ENCODE measurements around the gene HDAC5. TPM values are rescaled to one million over a fixed set of nuclear protein-coding genes. Genes with fewer than 3 reads are reported as not detected.

Gene HDAC5
- 43.3 TPM for polyA plus RNA-seq (2013, experiment 1 of 2)
- polyA plus RNA-seq (2013, experiment 2 of 2): 44.0 TPM

DNA sequence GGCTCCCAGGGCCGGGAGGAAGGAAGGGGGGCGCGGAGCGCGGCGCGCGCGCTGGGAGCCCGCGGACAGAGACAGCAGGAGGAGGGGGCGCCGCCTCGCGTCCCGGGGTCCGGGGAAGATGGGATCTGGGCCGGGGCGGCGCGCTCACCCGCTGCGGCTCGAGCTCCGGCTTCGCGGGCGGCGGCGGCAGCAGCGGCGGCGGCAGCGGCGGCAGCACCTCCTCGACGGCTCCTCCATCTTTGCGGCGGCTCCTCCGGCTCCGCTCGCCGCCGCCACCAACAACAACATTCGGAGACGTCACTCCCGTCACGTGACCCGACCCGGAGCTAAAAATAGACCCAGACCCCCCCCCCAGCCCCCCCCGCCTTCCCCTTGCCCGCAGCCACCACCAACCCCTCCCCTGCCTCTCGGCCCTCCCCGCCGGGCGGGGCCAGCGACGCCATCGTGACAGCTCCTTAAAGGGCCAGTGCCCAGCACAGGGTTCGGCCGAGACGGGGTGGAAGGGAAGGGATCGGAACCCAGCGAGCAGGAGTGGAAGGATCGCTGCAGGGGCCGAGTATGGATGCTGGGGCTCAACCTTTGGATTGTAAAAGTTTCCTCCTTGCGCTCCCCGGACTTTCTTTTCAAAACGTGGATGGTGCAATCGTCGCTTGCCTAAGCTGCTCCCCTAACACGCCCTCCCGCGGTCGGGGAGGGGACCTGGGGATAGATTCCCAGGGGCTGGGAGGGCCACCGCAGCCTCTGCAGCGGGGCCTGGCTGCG, at the start of gene HDAC5:
TSS of gene HDAC5 (minus strand) at position 286 of the 762 bp plus-strand sequence. CDS start 6,126 bp downstream, outside the sequence.
- peak within 1 kb of the TSS; percentile 61 for H2BK120ac ChIP-seq (ENCODE audit: low read depth, low read length)
- no CpG with 5 or more reads among the region's 78 CpGs for WGBS, 2 donors (ENCODE audit: extremely low coverage in 2 of 2, insufficient read length in 2 of 2, insufficient replicate concordance in 1 of 2)
- peak within 1 kb of the TSS; percentile 95 for H3K9ac ChIP-seq (ENCODE audit: low read depth, low read length, poor library complexity)
- no peak within 1 kb of the TSS for H4K8ac ChIP-seq (ENCODE audit: low read depth, low read length)
- peak; percentile 91 for DNase-seq (ENCODE audit: low spot score)
- no peak within 1 kb of the TSS for H3K4ac ChIP-seq (ENCODE audit: low read length)
- peak within 1 kb of the TSS; percentile 82 for H3K14ac ChIP-seq (ENCODE audit: low read length)
- H2AFZ ChIP-seq (ENCODE audit: low read length): peak within 1 kb of the TSS; percentile 100
- H2BK12ac ChIP-seq (ENCODE audit: low read length): peak within 1 kb of the TSS; percentile 84
- H2BK5ac ChIP-seq (ENCODE audit: low read length): peak within 1 kb of the TSS; percentile 93
- peak within 1 kb of the TSS; percentile 94 for H3K4me2 ChIP-seq (ENCODE audit: insufficient read depth, low read length, poor library complexity, severe bottlenecking)
- H3K27me3 ChIP-seq (ENCODE audit: control insufficient read depth in 3 of 3, insufficient read depth in 3 of 3, low read depth in 1 of 3, low read length in 3 of 3): no peaks in the 10 kb centered on the region
- no peaks in the 10 kb centered on the region for H3K36me3 ChIP-seq (replicated peaks in 1 of 2; ENCODE audit: control insufficient read depth in 2 of 2, insufficient read depth in 2 of 2, low read length in 2 of 2)
- peak within 1 kb of the TSS; percentile 89 for H3K23ac ChIP-seq (ENCODE audit: low read depth, low read length, poor library complexity)
- H3K9me3 ChIP-seq (replicated peaks in 1 of 2; ENCODE audit: control insufficient read depth in 2 of 2, insufficient read depth in 1 of 2, low read depth in 1 of 2, low read length in 2 of 2): no peaks in the 10 kb centered on the region
- peak within 1 kb of the TSS; percentile 89 to 96 for H3K4me3 ChIP-seq (ENCODE audit: low read length in 2 of 2)
- peak within 1 kb of the TSS; percentile 97 for H3K18ac ChIP-seq (ENCODE audit: low read length)
- peaks cover 5% of the 10 kb centered on the region for H3K79me1 ChIP-seq (ENCODE audit: low read depth, low read length)
- peak within 1 kb of the TSS; percentile 86 for H3K27ac ChIP-seq (replicated peaks; ENCODE audit: low read length)
- peaks cover 16 to 28% of the 10 kb centered on the region in 2 donors for H3K4me1 ChIP-seq (ENCODE audit: control insufficient read depth in 2 of 2, insufficient read depth in 1 of 2, low read depth in 1 of 2, low read length in 2 of 2)
- H2AK5ac ChIP-seq (ENCODE audit: low read depth, low read length): peak within 1 kb of the TSS; percentile 1
- H4K91ac ChIP-seq (ENCODE audit: low read depth, low read length, poor library complexity): no peak within 1 kb of the TSS
- H2BK15ac ChIP-seq (ENCODE audit: low read length): peak within 1 kb of the TSS; percentile 0

DNA sequence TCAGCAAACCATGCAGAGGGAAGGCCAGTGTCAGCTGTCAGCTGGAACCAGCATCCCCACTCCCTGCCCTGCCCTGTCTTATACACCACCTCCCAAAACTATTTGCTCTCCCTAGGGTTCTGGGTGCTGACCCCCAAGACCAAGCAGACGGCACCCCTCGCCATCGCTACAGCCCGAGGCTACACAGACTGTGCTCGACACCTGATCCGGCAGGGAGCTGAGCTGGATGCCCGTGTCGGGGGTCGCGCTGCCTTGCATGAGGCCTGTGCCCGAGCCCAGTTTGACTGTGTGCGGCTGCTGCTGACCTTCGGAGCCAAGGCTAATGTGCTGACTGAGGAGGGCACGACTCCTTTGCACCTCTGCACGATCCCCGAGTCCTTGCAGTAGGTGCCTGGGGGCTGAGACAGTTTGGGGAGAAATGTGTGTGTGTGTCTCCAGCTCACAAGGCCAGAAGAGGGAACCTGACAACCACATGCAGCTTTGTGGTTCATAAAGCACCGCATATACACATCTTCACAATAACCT, 48.6 kb upstream of the HDAC5 start:
- Histone ChIP-seq H2AK5ac (ENCODE audit: low read depth, low read length) (no peak overlapping the region), H3K27ac (replicated peaks; ENCODE audit: low read length) (no peak overlapping the region), H2BK5ac (ENCODE audit: low read length) (peak overlapping the region; percentile 10), H3K4me1 (ENCODE audit: control insufficient read depth in 2 of 2, insufficient read depth in 1 of 2, low read depth in 1 of 2, low read length in 2 of 2) (peaks cover 9 to 13% of the 10 kb centered on the region in 2 donors), H2BK120ac (ENCODE audit: low read depth, low read length) (no peak overlapping the region), H3K27me3 (ENCODE audit: control insufficient read depth in 3 of 3, insufficient read depth in 3 of 3, low read depth in 1 of 3, low read length in 3 of 3) (no peaks in the 10 kb centered on the region), H2AFZ (ENCODE audit: low read length) (no peak overlapping the region), H2BK15ac (ENCODE audit: low read length) (no peak overlapping the region), H3K4ac (ENCODE audit: low read length) (no peak overlapping the region), H4K91ac (ENCODE audit: low read depth, low read length, poor library complexity) (no peak overlapping the region), H3K23ac (ENCODE audit: low read depth, low read length, poor library complexity) (peak overlapping the region; percentile 27), H3K14ac (ENCODE audit: low read length) (peak overlapping the region; percentile 91), H3K4me3 (ENCODE audit: low read length in 2 of 2) (no peak overlapping the region), H3K79me1 (ENCODE audit: low read depth, low read length) (no peaks in the 10 kb centered on the region), H3K4me2 (ENCODE audit: insufficient read depth, low read length, poor library complexity, severe bottlenecking) (no peak overlapping the region), H3K18ac (ENCODE audit: low read length) (no peak overlapping the region), H3K9ac (ENCODE audit: low read depth, low read length, poor library complexity) (peak overlapping the region; percentile 7), H2BK12ac (ENCODE audit: low read length) (no peak overlapping the region), H3K9me3 (replicated peaks in 1 of 2; ENCODE audit: control insufficient read depth in 2 of 2, insufficient read depth in 1 of 2, low read depth in 1 of 2, low read length in 2 of 2) (no peaks in the 10 kb centered on the region), H3K36me3 (replicated peaks in 1 of 2; ENCODE audit: control insufficient read depth in 2 of 2, insufficient read depth in 2 of 2, low read length in 2 of 2) (peaks cover 8 to 23% of the 10 kb centered on the region in 2 donors), H4K8ac (ENCODE audit: low read depth, low read length) (no peak overlapping the region)
- WGBS, 2 donors (ENCODE audit: extremely low coverage in 2 of 2, insufficient read length in 2 of 2, insufficient replicate concordance in 1 of 2): no CpG with 5 or more reads among the region's 17 CpGs
- DNase-seq (ENCODE audit: low spot score): no peak

DNA sequence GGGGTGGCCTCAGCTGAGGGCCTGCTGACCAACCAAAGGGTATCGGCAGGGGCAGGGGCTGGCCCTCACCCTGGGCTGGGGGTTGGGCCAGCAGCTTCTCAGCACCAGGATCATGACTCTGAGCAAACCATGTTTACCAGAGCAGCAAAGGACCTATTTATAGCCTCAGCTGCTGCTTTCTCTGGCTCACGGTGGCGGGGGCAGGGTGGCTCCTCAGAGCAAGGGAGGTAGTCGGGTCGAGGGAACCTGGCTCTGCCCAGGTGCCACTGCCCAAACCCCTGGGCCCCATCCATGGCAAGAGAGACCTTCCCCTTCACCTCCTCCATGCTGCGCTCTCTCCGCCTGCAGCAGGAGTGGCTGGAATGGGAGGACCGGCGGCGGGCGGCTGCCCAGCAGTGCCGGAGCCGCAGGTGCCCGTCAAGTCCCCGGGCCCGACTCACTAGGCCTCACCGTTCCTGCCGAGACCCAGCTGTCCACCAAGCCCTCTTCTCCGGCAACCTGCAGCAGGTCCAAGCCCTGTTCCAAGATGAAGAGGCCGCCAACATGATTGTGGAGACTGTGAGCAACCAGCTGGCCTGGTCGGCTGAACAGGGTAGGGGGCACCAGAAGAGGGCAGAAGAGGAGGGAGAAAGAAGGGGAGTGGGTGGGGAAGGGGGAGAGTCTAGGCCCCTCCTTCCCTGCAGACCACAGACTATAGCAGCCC, 47.2 kb upstream of the HDAC5 start, which contains the start of gene ASB16:
TSS of gene ASB16 (plus strand) at position 206 of the 703 bp plus-strand sequence. CDS start at position 292, 86 bp downstream.
- Histone ChIP-seq H3K4ac (ENCODE audit: low read length) (no peak within 1 kb of the TSS), H2BK120ac (ENCODE audit: low read depth, low read length) (no peak within 1 kb of the TSS), H3K4me1 (ENCODE audit: control insufficient read depth in 2 of 2, insufficient read depth in 1 of 2, low read depth in 1 of 2, low read length in 2 of 2) (peaks cover 9 to 13% of the 10 kb centered on the region in 2 donors), H4K8ac (ENCODE audit: low read depth, low read length) (no peak within 1 kb of the TSS), H2BK15ac (ENCODE audit: low read length) (no peak within 1 kb of the TSS), H3K18ac (ENCODE audit: low read length) (peak within 1 kb of the TSS; percentile 24), H3K23ac (ENCODE audit: low read depth, low read length, poor library complexity) (no peak within 1 kb of the TSS), H3K27ac (replicated peaks; ENCODE audit: low read length) (peak within 1 kb of the TSS; percentile 15), H2BK12ac (ENCODE audit: low read length) (peak within 1 kb of the TSS; percentile 59), H3K14ac (ENCODE audit: low read length) (no peak within 1 kb of the TSS), H3K36me3 (replicated peaks in 1 of 2; ENCODE audit: control insufficient read depth in 2 of 2, insufficient read depth in 2 of 2, low read length in 2 of 2) (peaks cover 5 to 9% of the 10 kb centered on the region in 2 donors), H3K9ac (ENCODE audit: low read depth, low read length, poor library complexity) (peak within 1 kb of the TSS; percentile 65), H2BK5ac (ENCODE audit: low read length) (no peak within 1 kb of the TSS), H3K4me3 (ENCODE audit: low read length in 2 of 2) (peak within 1 kb of the TSS in 1 of 2 donors; percentile 16), H2AK5ac (ENCODE audit: low read depth, low read length) (peak within 1 kb of the TSS; percentile 3), H2AFZ (ENCODE audit: low read length) (no peak within 1 kb of the TSS), H3K27me3 (ENCODE audit: control insufficient read depth in 3 of 3, insufficient read depth in 3 of 3, low read depth in 1 of 3, low read length in 3 of 3) (no peaks in the 10 kb centered on the region), H3K9me3 (replicated peaks in 1 of 2; ENCODE audit: control insufficient read depth in 2 of 2, insufficient read depth in 1 of 2, low read depth in 1 of 2, low read length in 2 of 2) (no peaks in the 10 kb centered on the region), H4K91ac (ENCODE audit: low read depth, low read length, poor library complexity) (no peak within 1 kb of the TSS), H3K4me2 (ENCODE audit: insufficient read depth, low read length, poor library complexity, severe bottlenecking) (no peak within 1 kb of the TSS), H3K79me1 (ENCODE audit: low read depth, low read length) (no peaks in the 10 kb centered on the region)
- WGBS, 2 donors (ENCODE audit: extremely low coverage in 2 of 2, insufficient read length in 2 of 2, insufficient replicate concordance in 1 of 2): no CpG with 5 or more reads among the region's 21 CpGs
- DNase-seq (ENCODE audit: low spot score): no peak
